Fibroblast of lung (primary cell): Measurements from ENCODE around the gene SLIT1. TPM values are rescaled to one million over a fixed set of nuclear protein-coding genes. Genes with fewer than 3 reads are reported as not detected.

ENCODE experiments used
- DNase-seq, 2 donors: peaks; one replicate each; pipeline versions ENCODE4 v3.0.0 to v3.0.0-alpha.2; 2010; ENCODE audit warnings: low read depth in 2 of 2
- H2AFZ ChIP-seq: 2 replicates; pipeline ENCODE4 v1.5.1; 2012; ENCODE audit warnings: low read length, control low read depth, inconsistent platforms
- H3K27ac ChIP-seq: 2 replicates; pipeline ENCODE4 v1.5.1; 2011; ENCODE audit warnings: low read length, control low read depth; ENCODE audit not compliant: insufficient read depth
- H3K27me3 ChIP-seq: 2 replicates; pipeline ENCODE4 v1.5.1; 2011; ENCODE audit warnings: mild to moderate bottlenecking, low read length; ENCODE audit not compliant: control insufficient read depth, insufficient read depth
- H3K36me3 ChIP-seq: 2 replicates; pipeline ENCODE4 v1.5.1; 2011; ENCODE audit warnings: low read length; ENCODE audit not compliant: control insufficient read depth, insufficient read depth
- H3K4me1 ChIP-seq: 2 replicates; pipeline ENCODE4 v1.5.1; 2011; ENCODE audit warnings: low read length; ENCODE audit not compliant: control insufficient read depth, insufficient read depth; ENCODE audit errors: extremely low read depth
- H3K4me2 ChIP-seq: 2 replicates; pipeline ENCODE4 v1.5.1; 2011; ENCODE audit warnings: low read length, control low read depth; ENCODE audit not compliant: insufficient read depth; ENCODE audit errors: extremely low read depth
- H3K4me3 ChIP-seq, 4 experiments: fragments of 200-600 bp in 1 of 4; sonication (generic) in 1 of 4; replicated peaks in 1 of 4; 2 replicates each; pipeline ENCODE4 v1.5.1; 2011 to 2016; ENCODE audit warnings: low read length in 4 of 4, low read depth in 3 of 4, mild to moderate bottlenecking in 3 of 4, control low read depth in 2 of 4, inconsistent platforms in 1 of 4, mixed read lengths in 1 of 4; ENCODE audit not compliant: insufficient read depth in 1 of 4; ENCODE audit errors: control extremely low read depth in 1 of 4
- H3K79me2 ChIP-seq: 2 replicates; pipeline ENCODE4 v1.5.1; 2012; ENCODE audit warnings: mild to moderate bottlenecking, low read length, inconsistent platforms; ENCODE audit not compliant: control insufficient read depth, insufficient read depth
- H3K9ac ChIP-seq: 2 replicates; pipeline ENCODE4 v1.5.1; 2011; ENCODE audit warnings: mild to moderate bottlenecking, low read length, control low read depth; ENCODE audit not compliant: insufficient read depth
- H3K9me3 ChIP-seq: 2 replicates; pipeline ENCODE4 v1.5.1; 2012; ENCODE audit warnings: low read depth, low read length; ENCODE audit not compliant: control insufficient read depth, insufficient read depth
- H4K20me1 ChIP-seq: 2 replicates; pipeline ENCODE4 v1.5.1; 2011; ENCODE audit warnings: low read length; ENCODE audit not compliant: control insufficient read depth, insufficient read depth; ENCODE audit errors: extremely low read depth
- EZH2 ChIP-seq: IDR thresholded peaks from 2 replicates; pipeline ENCODE4 v1.5.1; 2012; ENCODE audit warnings: low read length, control low read depth, mild to moderate bottlenecking; ENCODE audit errors: missing control alignments
- polyA plus RNA-seq, 2 donors: library from polyadenylated mRNA; depleted of rRNA in 1 of 2; stranded (reverse) in 1 of 2; unstranded in 1 of 2; fragments of >200 nt; gene quantifications; 2 replicates each; pipeline ENCODE4 v1.2.1, GENCODE V29; 2011 to 2012; ENCODE audit warnings: missing spikeins in 1 of 2
- total RNA-seq: library from RNA; depleted of rRNA; stranded (reverse); fragments of >200 nt; gene quantifications from 2 replicates; pipeline ENCODE4 v1.2.1, GENCODE V29; 2014
- TF ChIP-seq, protein P1 (sequence below), 2 donors: IDR thresholded peaks in 1 of 2; conservative IDR thresholded peaks in 1 of 2; 1 replicate in 1 of 2; 2 replicates in 1 of 2; pipeline ENCODE4 v1.5.1; 2011 to 2012; ENCODE audit warnings: low read length in 2 of 2, control low read depth in 1 of 2, inconsistent platforms in 1 of 2, low read depth in 1 of 2, mild to moderate bottlenecking in 1 of 2

The SLIT1 gene
- total and polyA plus RNA-seq, 2 donors (not counting 1 experiment from before 2014, with no cell fraction given) = 0.02 to 0.17 TPM

- H3K79me2 ChIP-seq = no peaks in the 10 kb centered on the region
- no peak overlapping the region for H3K9ac ChIP-seq
- H2AFZ ChIP-seq = no peak overlapping the region
- no peak overlapping the region for H3K4me2 ChIP-seq
- no peaks in the 10 kb centered on the region for H4K20me1 ChIP-seq
- H3K9me3 ChIP-seq = no peaks in the 10 kb centered on the region
- no peaks in the 10 kb centered on the region for H3K4me1 ChIP-seq
- no peaks in the 10 kb centered on the region for H3K36me3 ChIP-seq
- no peak for TF ChIP-seq EZH2
- TF ChIP-seq, protein P1, sequence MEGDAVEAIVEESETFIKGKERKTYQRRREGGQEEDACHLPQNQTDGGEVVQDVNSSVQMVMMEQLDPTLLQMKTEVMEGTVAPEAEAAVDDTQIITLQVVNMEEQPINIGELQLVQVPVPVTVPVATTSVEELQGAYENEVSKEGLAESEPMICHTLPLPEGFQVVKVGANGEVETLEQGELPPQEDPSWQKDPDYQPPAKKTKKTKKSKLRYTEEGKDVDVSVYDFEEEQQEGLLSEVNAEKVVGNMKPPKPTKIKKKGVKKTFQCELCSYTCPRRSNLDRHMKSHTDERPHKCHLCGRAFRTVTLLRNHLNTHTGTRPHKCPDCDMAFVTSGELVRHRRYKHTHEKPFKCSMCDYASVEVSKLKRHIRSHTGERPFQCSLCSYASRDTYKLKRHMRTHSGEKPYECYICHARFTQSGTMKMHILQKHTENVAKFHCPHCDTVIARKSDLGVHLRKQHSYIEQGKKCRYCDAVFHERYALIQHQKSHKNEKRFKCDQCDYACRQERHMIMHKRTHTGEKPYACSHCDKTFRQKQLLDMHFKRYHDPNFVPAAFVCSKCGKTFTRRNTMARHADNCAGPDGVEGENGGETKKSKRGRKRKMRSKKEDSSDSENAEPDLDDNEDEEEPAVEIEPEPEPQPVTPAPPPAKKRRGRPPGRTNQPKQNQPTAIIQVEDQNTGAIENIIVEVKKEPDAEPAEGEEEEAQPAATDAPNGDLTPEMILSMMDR (conservative IDR thresholded peaks at IDR 0.05 in 1 of 2, IDR thresholded peaks at IDR 0.05 in 1 of 2; ENCODE audit: low read depth in 1 of 2, low read length in 2 of 2) = no peak
- DNase-seq = no peak
- H3K27me3 ChIP-seq = no peaks in the 10 kb centered on the region
- H3K4me3 ChIP-seq = no peak overlapping the region
- H3K27ac ChIP-seq = no peak overlapping the region
Measured at GRCh38 chr10:97056003-97056630, 129.6 kb downstream of the SLIT1 start.

DNA sequence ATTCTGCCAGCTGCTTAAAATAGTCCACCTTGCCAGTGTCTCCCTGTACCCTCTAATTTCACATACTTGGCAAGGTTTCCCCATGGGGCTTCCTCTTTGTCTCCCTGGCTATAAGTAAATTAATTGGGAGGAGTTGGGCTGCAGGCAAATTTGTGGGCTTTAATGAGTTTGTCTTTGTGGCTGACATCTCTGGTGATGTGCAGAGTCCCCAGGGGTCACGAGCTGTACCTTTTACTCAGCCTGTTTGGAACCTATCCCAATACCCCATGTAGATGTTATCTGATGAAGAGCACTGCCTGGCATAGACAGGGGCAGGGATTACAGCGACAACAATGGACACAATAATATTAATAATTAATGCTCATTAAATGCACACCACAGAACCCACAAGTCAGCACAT lies 132.5 kb downstream of the SLIT1 start:
- H2AFZ ChIP-seq = no peak overlapping the region
- DNase-seq = no peak
- TF ChIP-seq EZH2 = no peak
- TF ChIP-seq, protein P1 (conservative IDR thresholded peaks at IDR 0.05 in 1 of 2, IDR thresholded peaks at IDR 0.05 in 1 of 2; ENCODE audit: low read depth in 1 of 2, low read length in 2 of 2) = no peak
- H3K27me3 ChIP-seq = peaks cover 3% of the 10 kb centered on the region
- H3K9ac ChIP-seq = no peak overlapping the region
- H3K9me3 ChIP-seq = no peaks in the 10 kb centered on the region
- H3K27ac ChIP-seq = no peak overlapping the region
- no peak overlapping the region for H3K4me2 ChIP-seq
- no peaks in the 10 kb centered on the region for H3K79me2 ChIP-seq
- no peaks in the 10 kb centered on the region for H3K4me1 ChIP-seq
- no peaks in the 10 kb centered on the region for H4K20me1 ChIP-seq
- H3K36me3 ChIP-seq = no peaks in the 10 kb centered on the region
- H3K4me3 ChIP-seq = no peak overlapping the region

- no peak for DNase-seq
- no peaks in the 10 kb centered on the region for H4K20me1 ChIP-seq
Measured at GRCh38 chr10:97050956-97051496, 134.7 kb downstream of the SLIT1 start.

More at GRCh38 chr10:97050956-97051496, 134.7 kb downstream of the SLIT1 start:
- Histone ChIP-seq H3K4me2 (no peak overlapping the region), H3K9me3 (no peaks in the 10 kb centered on the region), H3K4me3 (no peak overlapping the region), H3K27ac (no peak overlapping the region), H3K9ac (no peak overlapping the region), H2AFZ (no peak overlapping the region), H3K79me2 (no peaks in the 10 kb centered on the region), H3K4me1 (no peaks in the 10 kb centered on the region), H3K36me3 (no peaks in the 10 kb centered on the region), H3K27me3 (peaks cover 8% of the 10 kb centered on the region)
- TF ChIP-seq, protein P1 (conservative IDR thresholded peaks at IDR 0.05 in 1 of 2, IDR thresholded peaks at IDR 0.05 in 1 of 2; ENCODE audit: low read depth in 1 of 2, low read length in 2 of 2) = no peak
- TF ChIP-seq EZH2 = no peak
